ENCODE results near the gene ENAH.

ENAH gene

DNA sequence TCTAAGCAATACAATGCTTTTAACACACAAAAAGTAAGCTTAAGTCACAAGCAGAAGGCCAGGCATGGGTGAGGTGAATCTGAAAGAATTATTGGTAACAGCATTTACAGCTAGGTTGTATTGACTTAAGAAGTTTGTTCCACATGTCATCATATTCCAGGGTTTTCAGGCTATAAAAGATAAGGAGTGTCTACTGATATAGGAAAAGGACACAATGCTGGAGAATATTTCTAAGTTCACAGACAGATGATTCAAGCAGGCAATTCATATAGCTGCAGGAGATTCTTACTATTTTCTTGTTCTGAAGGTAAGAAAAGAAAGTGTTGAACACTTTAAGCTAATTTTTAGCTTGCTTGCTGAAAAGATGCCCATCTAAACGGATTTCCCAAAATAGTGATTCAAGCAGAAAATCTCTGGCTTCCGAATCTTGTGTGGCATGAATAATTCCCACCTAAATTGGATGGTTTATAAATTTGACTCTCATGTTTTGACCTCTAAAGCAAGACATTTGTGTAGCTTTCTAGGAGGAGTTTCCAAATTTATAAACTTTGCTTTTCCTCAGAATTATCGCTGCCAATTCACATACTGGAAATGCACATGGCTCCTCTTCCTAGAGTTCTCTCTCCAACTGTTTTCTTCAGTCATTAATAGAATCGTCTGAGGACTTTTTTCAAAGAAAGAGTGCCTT, 129.5 kb downstream of the ENAH start:
- no peak overlapping the region for H3K27ac ChIP-seq (ENCODE audit: low read length)
- no peak overlapping the region for H2AFZ ChIP-seq (ENCODE audit: low read length)
- no peaks in the 10 kb centered on the region for H3F3A ChIP-seq (ENCODE audit: insufficient read depth, low read length)
- no peak overlapping the region for H3K4me3 ChIP-seq (ENCODE audit: low read length)
- DNase-seq: no peak
- no peaks in the 10 kb centered on the region for H3K36me3 ChIP-seq (replicated peaks; ENCODE audit: insufficient read depth, low read length)
- H4K20me1 ChIP-seq (ENCODE audit: insufficient read depth, low read length): no peaks in the 10 kb centered on the region
- H3K4me2 ChIP-seq (ENCODE audit: low read depth, low read length): no peak overlapping the region
- H3K9me3 ChIP-seq (replicated peaks; ENCODE audit: insufficient read depth, low read length): no peaks in the 10 kb centered on the region
- no peaks in the 10 kb centered on the region for H3K9me2 ChIP-seq (replicated peaks; ENCODE audit: insufficient read depth, low read length)
- TF ChIP-seq, protein P1, sequence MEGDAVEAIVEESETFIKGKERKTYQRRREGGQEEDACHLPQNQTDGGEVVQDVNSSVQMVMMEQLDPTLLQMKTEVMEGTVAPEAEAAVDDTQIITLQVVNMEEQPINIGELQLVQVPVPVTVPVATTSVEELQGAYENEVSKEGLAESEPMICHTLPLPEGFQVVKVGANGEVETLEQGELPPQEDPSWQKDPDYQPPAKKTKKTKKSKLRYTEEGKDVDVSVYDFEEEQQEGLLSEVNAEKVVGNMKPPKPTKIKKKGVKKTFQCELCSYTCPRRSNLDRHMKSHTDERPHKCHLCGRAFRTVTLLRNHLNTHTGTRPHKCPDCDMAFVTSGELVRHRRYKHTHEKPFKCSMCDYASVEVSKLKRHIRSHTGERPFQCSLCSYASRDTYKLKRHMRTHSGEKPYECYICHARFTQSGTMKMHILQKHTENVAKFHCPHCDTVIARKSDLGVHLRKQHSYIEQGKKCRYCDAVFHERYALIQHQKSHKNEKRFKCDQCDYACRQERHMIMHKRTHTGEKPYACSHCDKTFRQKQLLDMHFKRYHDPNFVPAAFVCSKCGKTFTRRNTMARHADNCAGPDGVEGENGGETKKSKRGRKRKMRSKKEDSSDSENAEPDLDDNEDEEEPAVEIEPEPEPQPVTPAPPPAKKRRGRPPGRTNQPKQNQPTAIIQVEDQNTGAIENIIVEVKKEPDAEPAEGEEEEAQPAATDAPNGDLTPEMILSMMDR (IDR thresholded peaks at IDR 0.05; ENCODE audit: low read length): no peak
- TF ChIP-seq EZH2phosphoT487 (IDR thresholded peaks at IDR 0.05; ENCODE audit: low read length) (no peak), EZH2 (optimal IDR thresholded peaks at IDR 0.05; ENCODE audit: low read depth, low read length) (no peak)
- H3K79me2 ChIP-seq (ENCODE audit: low read length): no peaks in the 10 kb centered on the region
- H3K9ac ChIP-seq (ENCODE audit: low read length): no peak overlapping the region
- no peaks in the 10 kb centered on the region for H3K27me3 ChIP-seq (replicated peaks; ENCODE audit: insufficient read depth, low read length)
- H3K4me1 ChIP-seq (ENCODE audit: low read length): no peaks in the 10 kb centered on the region

DNA sequence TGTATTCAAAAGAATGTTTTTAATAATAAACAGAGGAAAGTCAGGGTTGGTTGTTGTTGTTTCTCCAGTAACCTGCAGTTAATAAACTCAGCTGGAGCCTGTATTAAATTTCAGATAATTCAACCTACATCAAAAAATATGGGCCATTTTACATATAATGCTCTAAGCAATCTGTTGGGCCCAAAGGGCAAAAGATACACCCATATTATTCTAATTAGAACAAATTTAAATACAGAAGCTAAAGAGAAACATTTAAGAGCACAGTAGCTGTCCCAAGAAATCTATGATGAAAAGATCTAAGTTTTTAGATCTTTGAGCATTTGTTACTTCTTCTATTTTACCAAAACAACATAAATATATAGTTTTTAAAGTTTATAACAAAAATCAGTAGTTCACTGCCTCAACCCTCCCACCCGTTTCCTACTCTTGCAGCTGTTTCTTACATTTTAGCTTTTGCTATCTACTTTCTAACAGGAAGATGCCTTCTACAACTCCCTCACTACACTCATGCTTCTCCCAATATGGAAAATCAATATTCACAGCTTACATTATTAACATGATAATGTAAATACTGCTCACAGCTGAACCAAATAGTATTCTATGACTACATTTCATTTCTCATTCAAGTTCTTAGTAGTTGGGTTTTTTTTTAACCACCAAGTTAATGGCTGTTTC, 130.2 kb downstream of the ENAH start:
- Histone ChIP-seq H3K9me3 (replicated peaks; ENCODE audit: insufficient read depth, low read length) (no peaks in the 10 kb centered on the region), H3K9me2 (replicated peaks; ENCODE audit: insufficient read depth, low read length) (no peaks in the 10 kb centered on the region), H2AFZ (ENCODE audit: low read length) (no peak overlapping the region), H3K79me2 (ENCODE audit: low read length) (no peaks in the 10 kb centered on the region), H3K4me3 (ENCODE audit: low read length) (no peak overlapping the region), H3K9ac (ENCODE audit: low read length) (no peak overlapping the region), H3K4me2 (ENCODE audit: low read depth, low read length) (no peak overlapping the region), H3K27me3 (replicated peaks; ENCODE audit: insufficient read depth, low read length) (no peaks in the 10 kb centered on the region), H4K20me1 (ENCODE audit: insufficient read depth, low read length) (no peaks in the 10 kb centered on the region), H3F3A (ENCODE audit: insufficient read depth, low read length) (no peaks in the 10 kb centered on the region), H3K4me1 (ENCODE audit: low read length) (no peaks in the 10 kb centered on the region), H3K27ac (ENCODE audit: low read length) (no peak overlapping the region), H3K36me3 (replicated peaks; ENCODE audit: insufficient read depth, low read length) (no peaks in the 10 kb centered on the region)
- no peak for DNase-seq
- TF ChIP-seq, protein P1 (IDR thresholded peaks at IDR 0.05; ENCODE audit: low read length): no peak
- TF ChIP-seq EZH2phosphoT487 (IDR thresholded peaks at IDR 0.05; ENCODE audit: low read length) (no peak), EZH2 (optimal IDR thresholded peaks at IDR 0.05; ENCODE audit: low read depth, low read length) (no peak)

DNA sequence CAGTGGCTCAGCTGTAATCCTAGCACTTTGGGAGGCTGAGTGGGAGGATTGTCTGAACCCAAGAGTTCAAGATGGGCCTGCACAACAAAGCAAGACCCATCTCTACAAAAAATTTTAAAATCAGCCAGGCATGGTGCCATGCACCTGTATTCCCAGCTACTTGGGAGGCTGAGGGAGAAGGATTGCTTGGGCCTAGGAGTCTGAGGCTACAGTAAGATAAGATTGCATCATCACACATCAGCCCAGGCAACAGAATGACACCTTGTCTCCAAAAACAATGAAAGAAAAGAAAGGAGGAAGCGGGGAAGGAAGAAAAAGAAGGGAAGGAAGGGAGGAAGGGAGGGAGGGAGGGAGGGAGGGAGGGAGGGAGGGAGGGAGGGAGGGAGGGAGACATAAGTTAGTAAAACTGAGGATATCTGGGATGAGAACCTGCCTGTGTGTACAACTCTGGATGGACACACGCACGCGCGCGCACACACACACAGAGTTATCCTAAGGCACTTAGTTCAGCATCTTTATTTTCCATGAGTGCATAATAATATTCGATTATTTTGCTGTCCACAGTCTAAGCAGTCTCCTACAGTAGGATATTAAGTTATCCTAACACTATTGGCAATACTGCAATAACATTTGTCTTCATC, 132.2 kb downstream of the ENAH start:
- Histone ChIP-seq H3K79me2 (ENCODE audit: low read length) (no peaks in the 10 kb centered on the region), H3K9me2 (replicated peaks; ENCODE audit: insufficient read depth, low read length) (no peaks in the 10 kb centered on the region), H4K20me1 (ENCODE audit: insufficient read depth, low read length) (no peaks in the 10 kb centered on the region), H3F3A (ENCODE audit: insufficient read depth, low read length) (no peaks in the 10 kb centered on the region), H3K4me1 (ENCODE audit: low read length) (no peaks in the 10 kb centered on the region), H3K4me2 (ENCODE audit: low read depth, low read length) (no peak overlapping the region), H2AFZ (ENCODE audit: low read length) (no peak overlapping the region), H3K36me3 (replicated peaks; ENCODE audit: insufficient read depth, low read length) (no peaks in the 10 kb centered on the region), H3K27me3 (replicated peaks; ENCODE audit: insufficient read depth, low read length) (no peaks in the 10 kb centered on the region), H3K9ac (ENCODE audit: low read length) (no peak overlapping the region), H3K27ac (ENCODE audit: low read length) (no peak overlapping the region), H3K9me3 (replicated peaks; ENCODE audit: insufficient read depth, low read length) (no peaks in the 10 kb centered on the region), H3K4me3 (ENCODE audit: low read length) (no peak overlapping the region)
- TF ChIP-seq EZH2 (optimal IDR thresholded peaks at IDR 0.05; ENCODE audit: low read depth, low read length) (no peak), EZH2phosphoT487 (IDR thresholded peaks at IDR 0.05; ENCODE audit: low read length) (no peak)
- TF ChIP-seq, protein P1 (IDR thresholded peaks at IDR 0.05; ENCODE audit: low read length): no peak
- no peak for DNase-seq
